Fibroblast of villous mesenchyme (primary cell): ENCODE measurements around the gene ASNSD1. TPM values are rescaled to one million over a fixed set of nuclear protein-coding genes. Genes with fewer than 3 reads are reported as not detected.
"Not testable (repeated sequence)": the region's sequence is repeated elsewhere in the genome, so short reads cannot be mapped to it uniquely, and the experiment has no call there.

Experiments used
- DNase-seq: peaks from one replicate; pipeline ENCODE4 v3.0.0-alpha.2; 2010; ENCODE audit warnings: low read depth
- H3K4me3 ChIP-seq: 2 replicates; pipeline ENCODE4 v1.5.1; 2011; ENCODE audit warnings: low read depth, mild to moderate bottlenecking, low read length
- total RNA-seq: library from RNA; depleted of rRNA; stranded (reverse); fragments of >200 nt; gene quantifications from 2 replicates; pipeline ENCODE4 v1.2.3, GENCODE V29; 2012
- TF ChIP-seq, protein P1 (sequence below): IDR thresholded peaks from 2 replicates; pipeline ENCODE4 v1.5.1; 2012; ENCODE audit warnings: low read depth, mild to moderate bottlenecking, low read length; ENCODE audit not compliant: insufficient read depth

Gene ASNSD1
- total RNA-seq, 1 donor: 69.1 TPM

DNA sequence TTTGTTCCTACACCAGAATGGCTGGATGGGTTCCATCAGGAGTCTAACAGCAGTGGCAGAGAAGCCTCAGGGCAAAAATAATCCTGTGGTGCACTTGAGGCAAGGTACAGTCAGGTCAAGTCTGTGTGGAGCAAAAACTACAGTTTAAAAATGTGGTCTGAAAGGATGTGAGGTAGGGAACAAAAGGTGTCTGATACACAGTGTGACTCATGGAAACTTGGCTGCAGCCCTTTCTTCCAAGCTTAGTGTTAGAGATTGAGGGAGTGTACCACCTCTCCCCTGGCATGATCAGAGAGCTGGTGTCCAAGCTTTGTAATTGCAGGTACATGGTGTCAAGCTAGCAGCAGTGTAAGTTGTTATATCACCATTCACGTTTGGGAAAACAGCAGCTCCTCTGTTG, 22.1 kb downstream of the ASNSD1 start:
- TF ChIP-seq, protein P1, sequence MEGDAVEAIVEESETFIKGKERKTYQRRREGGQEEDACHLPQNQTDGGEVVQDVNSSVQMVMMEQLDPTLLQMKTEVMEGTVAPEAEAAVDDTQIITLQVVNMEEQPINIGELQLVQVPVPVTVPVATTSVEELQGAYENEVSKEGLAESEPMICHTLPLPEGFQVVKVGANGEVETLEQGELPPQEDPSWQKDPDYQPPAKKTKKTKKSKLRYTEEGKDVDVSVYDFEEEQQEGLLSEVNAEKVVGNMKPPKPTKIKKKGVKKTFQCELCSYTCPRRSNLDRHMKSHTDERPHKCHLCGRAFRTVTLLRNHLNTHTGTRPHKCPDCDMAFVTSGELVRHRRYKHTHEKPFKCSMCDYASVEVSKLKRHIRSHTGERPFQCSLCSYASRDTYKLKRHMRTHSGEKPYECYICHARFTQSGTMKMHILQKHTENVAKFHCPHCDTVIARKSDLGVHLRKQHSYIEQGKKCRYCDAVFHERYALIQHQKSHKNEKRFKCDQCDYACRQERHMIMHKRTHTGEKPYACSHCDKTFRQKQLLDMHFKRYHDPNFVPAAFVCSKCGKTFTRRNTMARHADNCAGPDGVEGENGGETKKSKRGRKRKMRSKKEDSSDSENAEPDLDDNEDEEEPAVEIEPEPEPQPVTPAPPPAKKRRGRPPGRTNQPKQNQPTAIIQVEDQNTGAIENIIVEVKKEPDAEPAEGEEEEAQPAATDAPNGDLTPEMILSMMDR: no peak
- DNase-seq: no peak
- H3K4me3 ChIP-seq: no peak overlapping the region

DNA sequence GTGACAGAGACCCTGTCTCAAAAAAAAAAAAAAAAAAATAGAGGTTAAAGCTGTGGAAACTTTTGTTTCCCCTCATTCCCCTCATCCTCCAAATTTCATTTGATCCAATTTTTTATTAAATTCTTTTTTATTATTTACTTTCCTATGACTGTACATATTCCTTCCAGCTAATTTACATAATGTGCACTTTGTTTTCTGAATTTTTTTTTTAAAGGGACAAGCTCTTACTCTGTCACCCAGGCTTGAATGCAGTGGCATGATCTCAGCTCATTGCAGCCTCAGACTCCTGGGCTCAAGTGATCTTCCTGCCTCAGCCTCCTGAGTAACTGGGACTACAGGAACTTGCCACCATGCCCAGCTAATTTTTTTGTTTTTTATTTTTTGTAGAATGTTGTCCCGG, 23.6 kb downstream of the ASNSD1 start:
- no peak overlapping the region for H3K4me3 ChIP-seq
- TF ChIP-seq, protein P1: no peak
- no peak for DNase-seq

DNA sequence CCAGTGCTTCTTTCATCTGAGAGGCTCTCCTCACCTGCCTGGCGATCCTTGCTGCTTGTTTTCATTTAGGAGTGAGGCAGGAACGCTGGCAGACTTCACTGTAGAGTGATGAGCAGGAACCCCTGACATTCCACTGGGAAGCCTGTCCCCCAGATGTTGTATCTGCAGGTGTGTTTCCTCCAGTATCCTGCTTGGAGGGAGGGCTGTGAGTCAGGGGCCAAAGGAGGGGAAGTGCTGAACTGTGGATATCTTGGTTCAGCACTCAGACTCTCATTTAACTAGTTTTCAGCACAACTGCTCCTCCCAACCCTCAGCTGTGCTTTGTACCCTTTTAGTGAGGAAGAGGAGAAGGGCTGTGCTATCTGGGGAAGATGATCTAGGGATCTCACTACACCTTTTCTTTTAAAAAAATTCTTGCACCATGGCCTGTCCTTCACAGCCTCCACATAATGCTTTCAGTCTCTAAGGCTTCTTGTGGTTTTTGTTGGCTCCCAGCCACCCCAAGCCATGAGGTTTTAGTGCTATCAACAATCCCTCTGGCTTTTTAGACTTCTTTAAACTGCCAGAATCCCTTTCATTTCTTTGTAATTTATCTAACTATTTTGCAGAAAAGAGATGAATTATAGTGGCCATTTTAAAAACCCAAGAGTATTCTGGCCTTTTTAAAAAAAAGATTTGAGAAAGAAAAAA, 24.4 kb downstream of the ASNSD1 start:
- peak; percentile 75 for DNase-seq
- TF ChIP-seq, protein P1: no peak

DNA sequence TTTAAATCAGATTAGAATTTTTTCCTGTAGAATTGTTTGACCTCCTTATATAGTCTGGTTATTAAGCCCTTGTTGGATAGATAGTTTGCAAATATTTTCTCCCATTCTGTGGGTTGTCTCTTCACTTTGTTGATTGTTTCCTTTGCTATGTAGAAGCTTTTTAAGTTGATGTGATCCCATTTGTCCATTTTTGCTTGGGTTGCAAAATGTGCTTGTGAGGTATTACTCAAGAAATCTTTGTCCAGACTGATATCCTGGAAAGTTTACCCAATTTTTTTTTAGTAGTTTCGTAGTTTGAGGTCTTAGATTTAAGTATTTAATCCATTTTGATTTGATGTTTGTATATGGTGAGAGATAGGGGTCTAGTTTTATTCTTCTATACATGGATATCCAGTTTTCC, 26.5 kb downstream of the ASNSD1 start:
- not testable (repeated sequence) for H3K4me3 ChIP-seq, DNase-seq

More for the DNA sequence above, 24.4 kb downstream of the ASNSD1 start:
- no peak overlapping the region for H3K4me3 ChIP-seq

DNA sequence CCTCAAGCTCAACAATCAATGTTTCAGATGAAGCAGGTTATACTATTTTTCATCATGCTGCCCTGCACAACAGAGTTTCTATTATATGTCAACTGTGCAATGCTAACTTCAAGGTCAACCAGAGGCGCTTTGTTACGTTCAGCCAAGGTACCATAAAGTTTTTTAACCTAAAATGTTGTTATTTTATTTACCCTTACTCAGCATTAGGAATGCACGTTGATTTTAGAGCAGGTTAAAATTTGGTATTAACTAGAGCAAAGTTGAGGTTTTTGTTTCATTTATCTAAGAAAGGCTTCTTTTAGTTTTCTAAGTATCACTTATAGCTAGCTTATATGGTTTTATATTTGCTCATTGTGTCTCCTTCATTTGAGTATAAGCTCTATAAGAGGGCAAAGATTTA, 35.0 kb downstream of the ASNSD1 start:
- no peak overlapping the region for H3K4me3 ChIP-seq
- no peak for DNase-seq
- TF ChIP-seq, protein P1: no peak

DNA sequence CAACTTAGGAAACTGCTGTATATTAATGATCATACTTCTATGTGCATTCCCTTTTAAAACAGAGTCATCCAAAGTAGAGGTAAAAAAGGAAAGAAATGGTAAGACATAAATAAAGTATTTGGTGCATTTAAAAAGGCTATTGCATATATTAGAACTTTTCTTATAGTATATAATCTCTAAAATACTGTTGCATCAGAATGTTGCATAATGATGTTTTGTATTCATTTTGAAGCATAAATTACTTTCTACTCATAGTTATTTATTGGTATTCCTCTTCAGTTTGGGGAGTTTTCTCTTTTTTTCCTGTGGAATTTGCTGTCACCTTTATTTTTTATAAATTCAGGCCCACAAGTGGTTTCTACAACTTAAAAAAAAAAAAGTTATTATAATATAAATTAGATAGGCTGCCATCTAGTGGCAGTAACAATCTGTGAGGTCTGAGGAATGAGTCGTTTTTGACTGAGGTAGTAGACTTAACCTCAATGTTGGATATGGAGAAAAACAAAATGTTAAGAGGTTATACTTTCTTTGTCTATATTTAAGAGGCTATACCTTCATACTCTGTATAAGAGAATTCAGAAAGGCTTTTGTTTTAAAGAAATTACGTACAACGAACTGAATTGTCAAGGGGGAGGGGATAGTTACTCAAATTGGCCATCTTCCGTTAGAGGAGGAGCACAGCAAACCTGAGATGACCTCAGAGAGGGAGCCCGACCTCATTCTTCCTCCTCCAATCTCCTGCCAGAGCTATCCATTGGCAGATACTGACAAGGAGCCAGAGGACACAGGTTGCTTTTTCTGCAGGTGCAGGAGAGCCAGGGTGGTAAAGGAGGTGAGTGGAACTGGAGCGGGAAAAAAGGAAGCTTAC, 37.0 kb downstream of the ASNSD1 start:
- TF ChIP-seq, protein P1: peak; percentile 55
- DNase-seq: peak; percentile 63
- no peak overlapping the region for H3K4me3 ChIP-seq

DNA sequence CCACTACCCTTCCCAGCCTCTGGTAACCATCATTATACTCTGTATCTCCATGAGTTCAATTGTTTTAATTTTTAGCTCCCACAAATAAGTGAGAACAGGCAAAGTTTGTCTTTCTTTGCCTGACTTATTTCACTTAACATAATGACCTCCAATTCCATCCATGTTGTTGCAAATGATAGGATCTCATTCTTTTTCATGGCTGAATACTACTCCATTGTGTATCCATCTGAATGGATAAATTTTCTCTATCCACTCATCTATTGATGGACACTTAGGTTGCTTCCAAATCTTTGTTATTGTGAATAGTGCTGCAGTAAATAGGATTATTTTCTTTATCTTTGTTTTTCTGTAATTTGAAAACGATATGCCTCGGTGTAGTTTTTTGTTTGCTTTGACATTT, 39.4 kb downstream of the ASNSD1 start:
- no peak overlapping the region for H3K4me3 ChIP-seq
- TF ChIP-seq, protein P1: no peak
- no peak for DNase-seq
